ENCODE results near the gene ALDH16A1. TPM values are rescaled to one million over a fixed set of nuclear protein-coding genes. Genes with fewer than 3 reads are reported as not detected.

The ALDH16A1 gene
- total RNA-seq, 3 donors from 2014 or later, result 31.2 to 36.4 (median 36.3) TPM

GRCh38 chr19:49463960-49464740, 11.1 kb downstream of the ALDH16A1 start:
- H3K9me3 ChIP-seq, result no peaks in the 10 kb centered on the region
- intact Hi-C loops (cut with DNase I, micrococcal nuclease), result no loop called here
- H3K4me3 ChIP-seq, result no peak overlapping the region
- no peak for ATAC-seq
- no peaks in the 10 kb centered on the region for H3K36me3 ChIP-seq (ENCODE audit: low read depth)
- DNase-seq, result peak in 1 of 3 donors; percentile 25
- no peak for TF ChIP-seq CTCF (IDR thresholded peaks at IDR 0.05)
- peaks cover 6% of the 10 kb centered on the region for H3K4me1 ChIP-seq (ENCODE audit: low read depth)

DNA sequence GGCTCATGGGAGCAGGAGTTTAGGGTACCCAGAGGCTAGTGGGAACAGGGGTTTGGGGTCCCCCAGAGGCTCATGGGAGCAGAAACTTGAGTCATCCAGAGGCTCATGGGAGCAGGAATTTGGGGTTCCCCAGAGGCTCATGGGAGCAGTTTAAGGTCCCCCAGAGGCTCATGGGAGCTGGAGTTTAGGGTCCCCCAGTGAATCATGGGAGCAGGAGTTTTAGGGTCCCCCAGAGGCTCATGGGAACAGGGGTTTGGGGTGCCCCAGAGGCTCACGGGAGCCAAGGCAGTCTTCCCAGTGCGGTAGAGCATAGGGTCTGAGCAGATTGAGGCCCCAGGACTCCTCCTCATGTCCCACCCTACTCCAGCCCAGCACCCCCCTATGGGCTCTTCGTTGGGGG, 12.3 kb downstream of the ALDH16A1 start:
- Histone ChIP-seq H3K4me1 (ENCODE audit: low read depth) (peaks cover 6% of the 10 kb centered on the region), H3K36me3 (ENCODE audit: low read depth) (no peaks in the 10 kb centered on the region), H3K4me3 (no peak overlapping the region), H3K9me3 (no peaks in the 10 kb centered on the region)
- intact Hi-C loops (cut with DNase I, micrococcal nuclease), result no loop called here
- no peak for ATAC-seq
- DNase-seq, result no peak
- TF ChIP-seq CTCF (IDR thresholded peaks at IDR 0.05), result no peak

- intact Hi-C loops (cut with DNase I, micrococcal nuclease), result no loop called here
- ATAC-seq (peak; percentile 3), DNase-seq (no peak)
- Histone ChIP-seq H3K4me3 (no peak overlapping the region), H3K4me1 (ENCODE audit: low read depth) (peaks cover 6% of the 10 kb centered on the region), H3K9me3 (no peaks in the 10 kb centered on the region), H3K36me3 (ENCODE audit: low read depth) (no peaks in the 10 kb centered on the region)
- no peak for TF ChIP-seq CTCF (IDR thresholded peaks at IDR 0.05)
Measured at GRCh38 chr19:49468199-49468598, 15.2 kb downstream of the ALDH16A1 start.

DNA sequence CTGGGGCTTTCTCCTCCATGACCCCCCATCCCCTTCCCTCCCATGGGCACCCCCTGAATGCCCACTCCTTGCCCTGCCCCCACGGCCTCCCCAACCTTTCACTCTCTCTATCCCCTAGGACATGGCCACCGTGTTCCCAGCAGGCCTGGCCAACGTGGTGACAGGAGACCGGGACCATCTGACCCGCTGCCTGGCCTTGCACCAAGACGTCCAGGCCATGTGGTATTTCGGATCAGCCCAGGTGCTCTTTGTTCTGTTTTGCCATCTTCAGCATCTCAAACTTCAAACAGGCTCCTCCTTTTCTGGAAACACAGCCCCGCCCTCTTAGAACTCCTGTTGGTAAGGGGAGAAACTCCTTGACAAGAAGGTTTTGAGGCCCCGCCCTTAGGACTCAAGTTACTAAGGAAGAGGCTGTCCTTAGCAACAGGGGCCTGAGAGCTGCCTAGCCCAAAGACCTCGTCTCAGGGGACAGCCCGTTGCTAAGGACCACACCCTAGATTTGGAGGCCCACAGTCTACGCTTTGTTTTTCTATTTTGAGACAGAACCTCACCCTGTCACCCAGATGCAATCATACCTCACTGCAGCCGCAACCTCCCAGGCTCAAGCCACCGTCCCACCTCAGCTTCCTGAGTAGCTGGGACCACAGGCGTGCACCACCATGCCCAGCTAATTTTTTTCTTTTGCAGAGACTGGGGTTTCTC, 15.9 kb downstream of the ALDH16A1 start:
- intact Hi-C loops (cut with DNase I, micrococcal nuclease), result no loop called here
- no peak for TF ChIP-seq CTCF (IDR thresholded peaks at IDR 0.05)

DNA sequence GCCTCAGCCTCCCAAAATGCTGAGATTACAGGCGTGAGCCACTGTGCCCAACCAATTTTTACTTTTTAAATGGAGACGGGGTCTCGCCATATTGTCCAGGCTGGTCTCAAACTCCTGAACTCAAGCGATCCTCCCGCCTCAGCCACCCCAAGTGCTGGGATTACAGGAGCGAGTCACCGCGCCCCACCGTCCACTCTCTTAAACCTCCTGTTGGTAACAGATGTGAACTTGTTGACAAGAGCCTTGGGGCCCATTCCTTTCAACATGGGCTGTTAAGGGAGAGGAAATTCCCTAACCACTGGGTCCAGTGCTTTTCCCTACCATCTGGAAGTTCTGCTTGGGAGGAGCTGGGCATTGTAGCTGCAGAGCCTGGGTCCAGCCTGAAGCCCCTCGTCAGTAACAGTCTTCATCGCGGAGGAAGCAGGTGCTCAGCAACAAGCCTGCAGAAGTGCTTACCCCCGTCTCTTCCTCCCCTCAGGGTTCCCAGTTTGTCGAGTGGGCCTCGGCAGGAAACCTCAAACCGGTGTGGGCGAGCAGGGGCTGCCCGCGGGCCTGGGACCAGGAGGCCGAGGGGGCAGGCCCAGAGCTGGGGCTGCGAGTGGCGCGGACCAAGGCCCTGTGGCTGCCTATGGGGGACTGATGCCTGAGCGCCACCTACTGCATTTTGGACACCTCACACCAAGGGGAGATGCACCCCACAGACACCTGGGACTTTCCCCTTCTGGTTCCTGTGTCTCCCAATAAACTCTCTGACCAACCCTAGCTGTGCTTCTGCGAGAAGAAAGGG, 17.0 kb downstream of the ALDH16A1 start:
- TF ChIP-seq CTCF (IDR thresholded peaks at IDR 0.05), result peak; percentile 7
- DNase-seq (peak; percentile 57 to 87 (median 77)), ATAC-seq (peak; percentile 53)
- intact Hi-C loops (cut with DNase I, micrococcal nuclease), result no loop called here
- H3K4me3 ChIP-seq, result no peak overlapping the region
- H3K36me3 ChIP-seq (ENCODE audit: low read depth), result no peaks in the 10 kb centered on the region
- no peaks in the 10 kb centered on the region for H3K9me3 ChIP-seq
- peaks cover 11% of the 10 kb centered on the region for H3K4me1 ChIP-seq (ENCODE audit: low read depth)

More for the DNA sequence above, 15.9 kb downstream of the ALDH16A1 start:
- Histone ChIP-seq H3K36me3 (ENCODE audit: low read depth) (no peaks in the 10 kb centered on the region), H3K4me1 (ENCODE audit: low read depth) (peaks cover 11% of the 10 kb centered on the region), H3K9me3 (no peaks in the 10 kb centered on the region), H3K4me3 (no peak overlapping the region)
- DNase-seq (peak; percentile 59 to 85 (median 67)), ATAC-seq (peak; percentile 68)

All from mucosa of descending colon (tissue), 3 donors.